SU-DHL-6 (cell line): Measurements from ENCODE around the gene TRIAP1.
A peak's percentile ranks its signal among the peaks of the same experiment; 100 is the strongest.
"Not testable (repeated sequence)": the region's sequence is repeated elsewhere in the genome, so short reads cannot be mapped to it uniquely, and the experiment has no call there.

Experiments
- H2AFZ ChIP-seq: fragments of 200-600 bp; sonication (generic); 2 replicates; pipeline ENCODE4 v1.6.1; 2014; ENCODE audit warnings: low read depth, mild to moderate bottlenecking, moderate library complexity, mixed read lengths, antibody characterized with exemption, low read length; ENCODE audit not compliant: severe bottlenecking
- H3F3A ChIP-seq: fragments of 200-600 bp; shearing (Covaris generic); 2 replicates; pipeline ENCODE4 v1.6.0; 2016; ENCODE audit warnings: antibody characterized with exemption, mild to moderate bottlenecking; ENCODE audit not compliant: insufficient read depth
- H3K27ac ChIP-seq: fragments of 200-600 bp; sonication (generic); 2 replicates; pipeline ENCODE4 v1.5.1; 2016; ENCODE audit warnings: low read depth, mild to moderate bottlenecking, low read length, moderate library complexity, mixed read lengths
- H3K27me3 ChIP-seq: fragments of 200-600 bp; sonication (generic), shearing (Covaris generic); 2 replicates; pipeline ENCODE4 v1.6.0; 2014; ENCODE audit warnings: mild to moderate bottlenecking, low read length
- H3K36me3 ChIP-seq: fragments of 200-600 bp; sonication (generic); 2 replicates; pipeline ENCODE4 v1.6.1; 2014; ENCODE audit warnings: mild to moderate bottlenecking, low read length, mixed read lengths
- H3K4me2 ChIP-seq: fragments of 300-600, 200-600 bp; shearing (Covaris generic), sonication (generic); 2 replicates; pipeline ENCODE4 v1.6.0; 2014; ENCODE audit warnings: low read length, low read depth, mild to moderate bottlenecking; ENCODE audit not compliant: poor library complexity, severe bottlenecking
- H3K4me3 ChIP-seq: fragments of 200-600 bp; sonication (generic); 2 replicates; pipeline ENCODE4 v1.5.1; 2014; ENCODE audit warnings: antibody characterized with exemption, low read length, mild to moderate bottlenecking, mixed read lengths; ENCODE audit not compliant: insufficient read depth, poor library complexity, severe bottlenecking
- H3K79me2 ChIP-seq: fragments of 200-600 bp; sonication (generic); 2 replicates; pipeline ENCODE4 v1.6.1; 2014; ENCODE audit warnings: mild to moderate bottlenecking, low read length, moderate library complexity; ENCODE audit not compliant: insufficient read depth
- H3K9ac ChIP-seq: fragments of 200-600 bp; sonication (generic); 2 replicates; pipeline ENCODE4 v1.7.0; 2014; ENCODE audit warnings: mild to moderate bottlenecking, low read length
- H3K9me2 ChIP-seq: fragments of 200-600 bp; sonication (generic); replicated peaks from 2 replicates; pipeline ENCODE4 v1.6.1; 2014; ENCODE audit warnings: low read length; ENCODE audit not compliant: insufficient read depth
- H3K9me3 ChIP-seq: fragments of 200-600 bp; sonication (generic); 2 replicates; pipeline ENCODE4 v1.6.1; 2014; ENCODE audit warnings: low read length, mixed read lengths; ENCODE audit not compliant: insufficient read depth
- H4K20me1 ChIP-seq: fragments of 200-600 bp; sonication (generic); 2 replicates; pipeline ENCODE4 v1.6.1; 2014; ENCODE audit warnings: low read depth, mild to moderate bottlenecking, antibody characterized with exemption, low read length, moderate library complexity, mixed read lengths
- CTCF ChIP-seq: fragments of 200-600 bp; sonication (generic); IDR thresholded peaks from one replicate; pipeline ENCODE4 v1.5.1; 2017; ENCODE audit warnings: antibody characterized with exemption, mild to moderate bottlenecking, low read length, moderate library complexity; ENCODE audit not compliant: insufficient read depth, poor library complexity, severe bottlenecking
- EZH2phosphoT487 ChIP-seq: fragments of 200-600 bp; sonication (generic), shearing (Covaris generic); conservative IDR thresholded peaks from 2 replicates; pipeline ENCODE4 v1.6.1; 2018; ENCODE audit warnings: mild to moderate bottlenecking, antibody characterized with exemption, low read length, moderate library complexity, mixed read lengths

Gene TRIAP1

GRCh38 chr12:120453060-120453750 is 7.0 kb upstream of the TRIAP1 start:
- Histone ChIP-seq H3K9me3 (no peaks in the 10 kb centered on the region), H2AFZ (no peak overlapping the region), H3K79me2 (peaks cover 25% of the 10 kb centered on the region), H3K36me3 (0 out of 2 replicates have a peak, but pooled peaks cover 4% of the 10 kb centered on the region), H3K9ac (no peak overlapping the region), H3K27me3 (no peaks in the 10 kb centered on the region), H4K20me1 (no peaks in the 10 kb centered on the region; the same call in 1 of the 2 replicates), H3K4me2 (no peak overlapping the region), H3K4me3 (no peak overlapping the region), H3K9me2 (no peaks in the 10 kb centered on the region), H3K27ac (no peak overlapping the region), H3F3A (peaks cover 23% of the 10 kb centered on the region; the same call in 1 of the 2 replicates)
- TF ChIP-seq EZH2phosphoT487 (no peak), CTCF (no peak)

GRCh38 chr12:120452524-120452923 is 6.3 kb upstream of the TRIAP1 start:
- H3K36me3 ChIP-seq, H3K4me3 ChIP-seq: not testable (repeated sequence)

GRCh38 chr12:120447992-120448391 is 1.8 kb upstream of the TRIAP1 start:
- Histone ChIP-seq H3K9me3 (no peaks in the 10 kb centered on the region), H3K4me2 (peak overlapping the region; percentile 78), H4K20me1 (no peaks in the 10 kb centered on the region), H3K9ac (peak overlapping the region; percentile 90; the same call in 1 of the 2 replicates), H3K27ac (no peak overlapping the region), H3K27me3 (no peaks in the 10 kb centered on the region), H2AFZ (no peak overlapping the region), H3F3A (peaks cover 18% of the 10 kb centered on the region), H3K4me3 (peak overlapping the region; percentile 91), H3K9me2 (no peaks in the 10 kb centered on the region), H3K79me2 (peaks cover 51% of the 10 kb centered on the region), H3K36me3 (0 out of 2 replicates have a peak, but pooled peaks cover 4% of the 10 kb centered on the region)
- TF ChIP-seq EZH2phosphoT487 (no peak), CTCF (no peak)

More at GRCh38 chr12:120452524-120452923, 6.3 kb upstream of the TRIAP1 start:
- H3K27ac ChIP-seq, H3K4me2 ChIP-seq, H2AFZ ChIP-seq, H3K9ac ChIP-seq, H3K27me3 ChIP-seq, H3K9me2 ChIP-seq, H3K9me3 ChIP-seq, H4K20me1 ChIP-seq: not testable (repeated sequence)
- peaks cover 23% of the 10 kb centered on the region; the same call in 1 of the 2 replicates for H3F3A ChIP-seq
- H3K79me2 ChIP-seq, result peaks cover 31% of the 10 kb centered on the region

GRCh38 chr12:120446844-120447178 is 627 bp upstream of the TRIAP1 start:
- H3K9me2 ChIP-seq, H3K36me3 ChIP-seq, H4K20me1 ChIP-seq, H3K9me3 ChIP-seq, H3K27me3 ChIP-seq: not testable (repeated sequence)
- Histone ChIP-seq H3K79me2 (peaks cover 51% of the 10 kb centered on the region), H3F3A (peaks cover 18% of the 10 kb centered on the region), H3K9ac (peak overlapping the region; percentile 90), H3K27ac (peak overlapping the region; percentile 74; the same call in 1 of the 2 replicates), H3K4me2 (peak overlapping the region; percentile 78), H2AFZ (peak overlapping the region; percentile 72), H3K4me3 (peak overlapping the region; percentile 91)
